Stimulated activated naive CD8-positive, alpha-beta T cell treated with anti-CD3 and anti-CD28 coated beads, Interleukin-15, Interleukin-2, amounts not matched to agents 100 ng/mL and 50 ng/mL, for 24 hours (primary cell): ENCODE results near the gene MT2A.
"Not testable (repeated sequence)": the region's sequence is repeated elsewhere in the genome, so short reads cannot be mapped to it uniquely, and the experiment has no call there.

ENCODE experiments used
- H3K27ac Mint-ChIP-seq: one replicate; pipeline ENCODE4 v1.8.0; 2021; ENCODE audit warnings: mild to moderate bottlenecking, mixed read lengths
- H3K27me3 Mint-ChIP-seq: one replicate; pipeline ENCODE4 v1.8.0; 2021; ENCODE audit warnings: mixed read lengths
- H3K36me3 Mint-ChIP-seq: one replicate; pipeline ENCODE4 v1.8.0; 2021; ENCODE audit warnings: low read depth, mixed read lengths
- H3K4me1 Mint-ChIP-seq: one replicate; pipeline ENCODE4 v1.8.0; 2021; ENCODE audit warnings: low read depth, mixed read lengths
- H3K4me3 Mint-ChIP-seq: one replicate; pipeline ENCODE4 v1.8.0; 2021; ENCODE audit warnings: mild to moderate bottlenecking, mixed read lengths
- H3K9me3 Mint-ChIP-seq: one replicate; pipeline ENCODE4 v1.8.0; 2021; ENCODE audit warnings: mixed read lengths

MT2A gene

GRCh38 chr16:56608876-56609462 is 585 bp downstream of the MT2A start:
- Mint-ChIP-seq H3K4me1 (peaks cover 76% of the 10 kb centered on the region), H3K9me3 (no peaks in the 10 kb centered on the region), H3K36me3 (peaks cover 9% of the 10 kb centered on the region), H3K4me3 (peak overlapping the region; percentile 100), H3K27me3 (no peaks in the 10 kb centered on the region), H3K27ac (peak overlapping the region; percentile 98)

GRCh38 chr16:56609463-56609921 is 1.1 kb downstream of the MT2A start:
- Mint-ChIP-seq H3K36me3 (peaks cover 9% of the 10 kb centered on the region), H3K27ac (peak overlapping the region; percentile 98), H3K4me3 (peak overlapping the region; percentile 100), H3K9me3 (no peaks in the 10 kb centered on the region), H3K4me1 (peaks cover 81% of the 10 kb centered on the region), H3K27me3 (no peaks in the 10 kb centered on the region)

GRCh38 chr16:56610017-56610608 is 1.7 kb downstream of the MT2A start:
- H3K36me3 Mint-ChIP-seq: peaks cover 9% of the 10 kb centered on the region
- H3K4me3 Mint-ChIP-seq: peak overlapping the region; percentile 100
- H3K27me3 Mint-ChIP-seq: no peaks in the 10 kb centered on the region
- H3K27ac Mint-ChIP-seq: peak overlapping the region; percentile 98
- peaks cover 87% of the 10 kb centered on the region for H3K4me1 Mint-ChIP-seq
- H3K9me3 Mint-ChIP-seq: no peaks in the 10 kb centered on the region

GRCh38 chr16:56610609-56611111 is 2.3 kb downstream of the MT2A start:
- Mint-ChIP-seq H3K36me3 (peaks cover 9% of the 10 kb centered on the region), H3K9me3 (no peaks in the 10 kb centered on the region), H3K27ac (peak overlapping the region; percentile 98), H3K27me3 (no peaks in the 10 kb centered on the region), H3K4me3 (peak overlapping the region; percentile 100), H3K4me1 (peaks cover 92% of the 10 kb centered on the region)

- peaks cover 9% of the 10 kb centered on the region for H3K36me3 Mint-ChIP-seq
- peaks cover 2% of the 10 kb centered on the region for H3K27me3 Mint-ChIP-seq
- H3K4me3 Mint-ChIP-seq: peak overlapping the region; percentile 100
- no peaks in the 10 kb centered on the region for H3K9me3 Mint-ChIP-seq
- peak overlapping the region; percentile 98 for H3K27ac Mint-ChIP-seq
- H3K4me1 Mint-ChIP-seq: peaks cover 86% of the 10 kb centered on the region
Observed at GRCh38 chr16:56611281-56611833, 3.0 kb downstream of the MT2A start.

GRCh38 chr16:56613706-56614105 is 5.3 kb downstream of the MT2A start:
- Mint-ChIP-seq H3K9me3 (no peaks in the 10 kb centered on the region), H3K4me1 (peaks cover 79% of the 10 kb centered on the region), H3K36me3 (peaks cover 9% of the 10 kb centered on the region), H3K27ac (peak overlapping the region; percentile 95), H3K4me3 (peak overlapping the region; percentile 14), H3K27me3 (peaks cover 21% of the 10 kb centered on the region)

- peak overlapping the region; percentile 14 for H3K4me3 Mint-ChIP-seq
- H3K4me1 Mint-ChIP-seq: peaks cover 72% of the 10 kb centered on the region
- H3K9me3 Mint-ChIP-seq: no peaks in the 10 kb centered on the region
- peaks cover 4% of the 10 kb centered on the region for H3K36me3 Mint-ChIP-seq
- H3K27ac Mint-ChIP-seq: peak overlapping the region; percentile 95
- H3K27me3 Mint-ChIP-seq: peaks cover 25% of the 10 kb centered on the region
Observed at GRCh38 chr16:56614549-56614991, 6.2 kb downstream of the MT2A start.

- Mint-ChIP-seq H3K36me3 (peaks cover 4% of the 10 kb centered on the region), H3K4me3 (no peak overlapping the region), H3K27ac (no peak overlapping the region), H3K4me1 (peaks cover 65% of the 10 kb centered on the region), H3K27me3 (peaks cover 28% of the 10 kb centered on the region), H3K9me3 (no peaks in the 10 kb centered on the region)
Observed at GRCh38 chr16:56615353-56615752, 7.0 kb downstream of the MT2A start.

- Mint-ChIP-seq H3K9me3 (no peaks in the 10 kb centered on the region), H3K4me3 (peak overlapping the region; percentile 70), H3K36me3 (peaks cover 4% of the 10 kb centered on the region), H3K27me3 (peaks cover 29% of the 10 kb centered on the region), H3K27ac (peak overlapping the region; percentile 45), H3K4me1 (peaks cover 51% of the 10 kb centered on the region)
Observed at GRCh38 chr16:56616608-56617211, 8.3 kb downstream of the MT2A start.

GRCh38 chr16:56617212-56618085 is 9.1 kb downstream of the MT2A start:
- H3K27me3 Mint-ChIP-seq: peaks cover 29% of the 10 kb centered on the region
- peaks cover 44% of the 10 kb centered on the region for H3K4me1 Mint-ChIP-seq
- peaks cover 2% of the 10 kb centered on the region for H3K36me3 Mint-ChIP-seq
- no peak overlapping the region for H3K27ac Mint-ChIP-seq
- H3K9me3 Mint-ChIP-seq: no peaks in the 10 kb centered on the region
- peak overlapping the region; percentile 70 for H3K4me3 Mint-ChIP-seq

GRCh38 chr16:56618138-56618537 is 9.8 kb downstream of the MT2A start:
- Mint-ChIP-seq H3K4me3 (no peak overlapping the region), H3K36me3 (no peaks in the 10 kb centered on the region), H3K9me3 (no peaks in the 10 kb centered on the region), H3K4me1 (peaks cover 37% of the 10 kb centered on the region), H3K27me3 (peaks cover 29% of the 10 kb centered on the region), H3K27ac (no peak overlapping the region)

- Mint-ChIP-seq H3K9me3 (no peaks in the 10 kb centered on the region), H3K27me3 (peaks cover 38% of the 10 kb centered on the region), H3K4me1 (peaks cover 23% of the 10 kb centered on the region), H3K4me3 (no peak overlapping the region), H3K27ac (no peak overlapping the region), H3K36me3 (no peaks in the 10 kb centered on the region)
Observed at GRCh38 chr16:56620339-56620897, 12.0 kb downstream of the MT2A start.

GRCh38 chr16:56621665-56622445 is 13.5 kb downstream of the MT2A start:
- not testable (repeated sequence) for H3K36me3 Mint-ChIP-seq, H3K9me3 Mint-ChIP-seq, H3K4me3 Mint-ChIP-seq, H3K27ac Mint-ChIP-seq
- Mint-ChIP-seq H3K4me1 (peaks cover 29% of the 10 kb centered on the region), H3K27me3 (peaks cover 40% of the 10 kb centered on the region)
